ENCODE measurements around the gene METTL2B.
"Not testable (repeated sequence)": the region's sequence is repeated elsewhere in the genome, so short reads cannot be mapped to it uniquely, and the experiment has no call there.

METTL2B gene

DNA sequence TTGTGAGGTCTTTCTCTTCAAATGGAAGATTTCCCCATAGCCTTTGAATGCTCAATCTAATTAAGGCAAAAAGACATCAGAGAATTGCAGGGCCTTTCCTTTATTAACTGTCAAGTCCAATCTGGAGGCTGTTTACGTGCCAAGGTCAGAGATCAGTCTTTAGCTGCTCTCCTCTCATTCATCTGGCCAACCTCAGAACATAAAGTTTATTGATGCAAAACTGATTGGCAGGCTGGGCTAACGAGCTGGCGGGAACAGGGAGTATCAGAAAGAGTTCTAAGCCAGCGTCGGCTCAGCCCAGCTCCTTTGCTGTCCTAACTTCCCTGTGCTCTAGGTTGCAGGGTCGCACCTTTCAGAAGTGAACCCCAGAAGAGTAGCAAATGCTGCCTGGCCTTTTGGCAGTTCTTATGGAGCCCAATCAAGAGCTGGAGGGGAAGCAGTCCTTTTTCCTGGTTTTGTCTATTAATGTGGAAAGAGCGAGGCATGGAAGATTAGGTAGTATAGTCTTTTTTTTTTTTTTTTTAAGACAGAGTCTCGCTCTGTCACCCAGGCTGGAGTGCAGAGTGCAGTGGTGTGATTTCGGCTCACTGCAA, 47.5 kb downstream of the METTL2B start:
- in situ Hi-C loops (cut with MboI; ENCODE audit: low sequenced_read_pairs): not testable (repeated sequence)

DNA sequence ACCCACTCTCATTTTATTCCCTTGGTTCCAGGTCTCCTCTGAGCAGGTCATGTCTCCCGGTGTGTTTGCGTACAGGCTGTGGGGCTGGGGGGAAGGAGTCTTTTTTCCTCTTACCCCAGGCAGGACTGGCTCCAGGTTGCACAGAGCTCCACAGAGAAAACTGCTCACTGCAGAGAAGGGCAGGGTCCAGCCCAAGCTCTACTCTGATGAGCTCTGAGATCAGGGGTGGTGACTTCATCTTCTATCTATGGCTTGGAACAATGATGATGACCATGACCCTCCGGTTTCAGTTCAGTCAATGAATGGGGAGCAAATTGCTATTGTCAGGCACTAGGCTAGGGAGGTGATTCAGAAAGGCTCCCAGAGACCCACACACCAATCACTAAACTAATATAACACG, 49.0 kb downstream of the METTL2B start:
- in situ Hi-C loops (cut with MboI; ENCODE audit: low sequenced_read_pairs): not testable (repeated sequence)

DNA sequence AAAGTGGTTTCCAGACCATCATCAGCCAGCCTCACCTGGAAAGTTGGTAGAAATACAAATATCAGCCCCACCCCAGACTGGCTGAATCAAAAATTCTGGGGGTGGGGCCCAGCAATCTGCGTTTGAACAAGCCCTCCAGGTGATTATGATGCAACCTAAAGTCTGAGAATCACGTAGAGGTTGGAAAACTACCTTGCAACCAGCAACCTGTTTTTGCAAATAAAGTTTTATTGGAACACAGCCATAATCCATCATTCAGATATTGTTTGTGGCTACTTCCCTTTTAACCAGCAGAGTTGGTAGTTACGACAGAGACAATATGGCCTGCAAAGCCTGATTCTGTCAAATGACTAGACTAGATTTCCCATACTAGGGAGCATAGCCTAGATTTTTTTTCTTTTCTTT, 49.5 kb downstream of the METTL2B start:
- in situ Hi-C loops (cut with MboI; ENCODE audit: low sequenced_read_pairs): not testable (repeated sequence)

DNA sequence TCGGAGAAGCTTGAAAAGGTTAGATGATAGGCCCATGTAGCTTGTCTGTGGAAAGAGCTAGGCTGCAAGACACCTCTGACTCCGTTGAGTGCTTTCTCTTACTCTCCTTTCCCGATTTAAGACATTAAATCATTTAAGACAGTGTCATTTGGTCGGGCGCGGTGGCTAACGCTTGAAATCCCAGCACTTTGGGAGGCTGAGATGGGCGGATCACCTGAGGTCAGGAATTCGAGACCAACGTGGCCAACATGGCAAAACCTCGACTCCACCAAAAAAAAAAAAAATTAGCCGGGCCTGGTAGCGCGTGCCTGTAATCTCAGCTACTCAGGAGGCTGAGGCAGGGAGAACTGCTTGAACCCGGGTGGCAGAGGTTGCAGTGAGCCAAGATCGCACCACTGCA, 52.6 kb downstream of the METTL2B start:
- in situ Hi-C loops (cut with MboI; ENCODE audit: low sequenced_read_pairs): not testable (repeated sequence)

DNA sequence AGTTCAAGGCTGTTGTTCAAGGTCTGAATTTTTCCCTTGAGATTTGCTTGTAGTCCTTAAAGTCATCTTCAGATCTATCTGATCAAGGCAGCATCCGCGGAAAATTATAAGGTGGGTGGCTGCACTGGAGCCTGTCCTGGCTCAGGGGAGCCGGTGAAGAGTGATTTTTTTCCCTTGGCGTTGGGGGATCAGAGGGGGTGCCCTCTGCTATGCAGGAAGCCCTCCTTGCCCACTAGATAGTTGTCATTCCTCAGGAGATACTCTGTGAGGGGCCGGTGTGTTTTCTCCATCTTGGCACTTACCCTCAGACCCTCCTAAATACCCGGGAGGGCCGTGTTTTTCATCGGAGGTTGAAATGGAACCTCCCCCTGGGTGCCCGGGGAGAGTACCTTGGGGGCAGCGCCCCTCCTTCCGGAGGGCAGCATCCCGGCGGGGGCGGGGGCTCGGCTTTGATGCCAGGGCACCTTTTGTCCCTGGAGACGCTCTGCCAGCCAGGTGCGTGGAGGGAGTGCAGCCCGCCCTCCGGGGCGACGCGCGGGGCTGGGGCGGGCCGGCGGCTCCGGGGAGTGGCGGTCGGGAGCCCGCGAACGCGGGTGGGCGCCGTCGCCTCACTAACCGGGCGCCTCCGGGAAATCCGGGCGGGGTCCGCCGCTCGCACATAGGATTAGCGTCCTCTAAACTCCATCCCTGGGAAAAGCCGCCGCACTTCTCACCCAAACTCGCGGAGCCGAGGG, 53.7 kb downstream of the METTL2B start:
- in situ Hi-C loops (cut with MboI; ENCODE audit: low sequenced_read_pairs): not testable (repeated sequence)

DNA sequence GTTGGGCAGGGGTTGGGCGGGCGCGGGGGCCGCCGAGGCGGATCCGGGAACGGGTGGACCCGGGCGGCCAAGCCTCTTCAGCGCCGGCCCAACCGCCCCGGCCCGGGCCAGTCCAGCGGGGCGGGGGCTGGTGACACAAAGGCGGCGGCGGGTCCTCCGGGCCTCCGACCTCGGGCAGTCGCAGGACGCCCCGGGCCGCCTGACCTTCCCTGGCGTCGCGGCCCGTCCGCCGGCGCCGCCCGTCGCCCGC, 54.2 kb downstream of the METTL2B start:
- in situ Hi-C loops (cut with MboI; ENCODE audit: low sequenced_read_pairs): no loop called here

DNA sequence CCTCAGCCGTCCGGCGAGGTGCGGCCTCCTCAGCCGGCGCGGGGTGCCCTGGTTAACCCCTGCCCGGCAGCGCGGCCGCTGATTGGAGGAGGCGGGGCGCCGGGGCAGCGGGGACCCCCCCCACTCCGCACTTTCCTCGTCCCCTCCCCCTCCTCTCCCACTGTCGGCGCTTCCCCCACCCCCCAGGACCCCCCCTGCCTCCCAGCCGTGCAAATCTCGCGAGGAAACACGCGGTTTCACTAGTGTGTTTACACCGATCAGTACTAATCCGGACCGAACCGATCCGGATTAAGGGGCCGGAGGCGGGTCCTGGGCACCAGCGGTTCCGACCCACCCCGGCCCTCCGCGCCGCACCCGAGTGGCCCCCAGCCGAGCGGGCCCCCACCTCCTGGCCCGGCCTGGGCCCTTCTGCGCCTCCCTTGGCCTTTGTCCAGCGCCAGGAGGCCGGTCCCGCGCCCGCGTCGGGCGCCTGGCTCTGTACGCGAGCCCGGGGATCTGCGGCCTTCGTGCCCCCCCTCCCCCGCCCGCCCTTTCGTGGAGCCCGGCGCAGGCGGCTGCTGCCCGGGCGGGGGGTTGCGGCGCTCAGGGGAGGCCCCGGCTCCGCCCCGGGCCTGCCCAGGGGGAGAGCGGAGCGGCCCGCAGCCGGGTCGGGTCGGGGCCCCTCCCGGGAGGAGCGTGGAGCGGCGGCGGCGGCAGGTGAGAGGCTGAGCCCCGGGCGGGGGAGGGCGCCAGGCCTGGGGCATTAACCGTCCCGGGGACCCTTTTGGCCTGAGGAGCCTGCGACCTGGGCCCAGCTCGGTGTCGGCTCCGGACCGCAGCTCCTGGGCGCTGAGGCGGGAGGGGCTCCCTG, 54.8 kb downstream of the METTL2B start:
- in situ Hi-C loops (cut with MboI; ENCODE audit: low sequenced_read_pairs): not testable (repeated sequence)

DNA sequence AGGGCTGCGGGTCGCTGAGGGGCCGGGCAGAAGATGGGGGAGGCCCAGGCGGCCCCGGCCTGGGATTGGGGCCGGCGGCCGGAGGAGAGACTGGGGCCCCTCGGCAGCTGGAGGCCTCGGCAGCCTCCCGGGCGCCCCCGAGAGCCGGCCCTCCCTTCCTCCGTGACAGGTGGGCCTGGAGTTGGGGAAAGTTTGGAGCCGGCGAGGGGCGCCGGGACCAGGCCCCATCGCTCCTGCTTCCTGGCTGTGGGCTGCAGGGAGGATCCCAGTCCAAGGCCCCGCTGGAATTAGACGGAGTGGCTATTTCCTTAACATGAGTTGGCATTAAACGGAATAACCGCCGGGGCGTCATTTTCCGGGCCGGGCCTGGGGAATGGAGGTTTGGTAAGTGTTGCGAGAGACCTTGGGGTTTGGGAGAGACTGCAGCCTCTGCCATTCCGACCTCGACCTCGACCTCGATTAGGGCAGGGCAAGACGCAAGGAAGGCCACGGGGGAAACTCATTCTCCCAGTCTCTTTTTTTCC, 55.5 kb downstream of the METTL2B start:
- in situ Hi-C loops (cut with MboI; ENCODE audit: low sequenced_read_pairs): not testable (repeated sequence)

DNA sequence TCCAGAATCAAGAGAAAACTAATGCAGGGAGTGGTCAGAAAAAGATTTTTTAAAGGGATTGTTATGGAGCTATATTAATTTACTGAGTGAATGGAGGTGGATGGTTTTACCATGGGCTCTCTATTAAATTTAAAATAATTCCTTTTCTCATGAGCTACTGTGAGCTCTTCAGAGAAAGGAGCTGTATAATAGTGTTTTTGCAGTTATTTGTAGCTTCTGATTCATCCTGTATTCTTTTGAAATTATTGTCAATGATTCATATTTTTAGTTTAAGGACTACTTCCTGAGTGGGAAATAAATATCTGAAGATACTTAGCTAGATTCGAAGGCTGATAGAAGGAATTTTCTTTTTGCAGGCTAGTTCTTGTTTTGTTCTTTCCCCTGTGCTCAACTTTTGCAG, 56.4 kb downstream of the METTL2B start:
- in situ Hi-C loops (cut with MboI; ENCODE audit: low sequenced_read_pairs): not testable (repeated sequence)

DNA sequence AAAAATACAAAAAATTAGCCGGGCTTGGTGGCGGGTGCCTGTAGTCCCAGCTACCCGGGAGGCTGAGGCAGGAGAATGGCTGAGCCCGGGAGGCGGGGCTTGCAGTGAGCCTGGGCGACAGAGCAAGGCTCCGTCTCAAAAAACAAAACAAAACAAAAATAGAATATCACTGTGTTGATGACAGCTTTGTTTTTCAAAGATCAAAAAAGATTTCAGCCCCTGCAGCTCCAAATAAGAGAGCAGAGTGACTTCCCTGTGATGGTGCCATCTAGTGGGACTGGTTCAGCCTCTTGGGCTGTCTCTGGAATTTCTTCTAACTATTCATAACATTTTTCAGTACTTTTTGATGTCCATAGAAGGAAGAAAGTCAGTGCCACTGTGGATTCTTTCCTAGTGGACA, 60.9 kb downstream of the METTL2B start:
- in situ Hi-C loops (cut with MboI; ENCODE audit: low sequenced_read_pairs): not testable (repeated sequence)

DNA sequence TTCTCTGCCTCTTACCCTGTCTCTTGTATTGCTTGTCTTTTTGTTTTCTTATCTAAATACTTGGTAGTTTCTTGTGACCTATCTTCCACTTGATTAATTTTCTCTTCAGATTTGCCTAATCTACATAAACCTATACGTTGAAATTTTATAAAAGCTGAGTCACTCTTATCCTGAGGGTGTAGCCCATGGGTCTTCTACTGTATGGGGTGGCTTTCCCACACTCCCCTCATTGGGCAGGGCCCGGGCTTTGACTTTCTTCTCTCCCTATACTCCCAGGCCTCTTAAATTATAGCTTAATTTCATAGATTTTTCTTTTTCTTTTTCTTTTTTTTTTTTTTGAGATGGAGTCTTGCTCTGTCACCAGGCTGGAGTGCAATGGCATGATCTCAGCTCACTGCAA, 66.0 kb downstream of the METTL2B start:
- in situ Hi-C loops (cut with MboI; ENCODE audit: low sequenced_read_pairs): not testable (repeated sequence)

DNA sequence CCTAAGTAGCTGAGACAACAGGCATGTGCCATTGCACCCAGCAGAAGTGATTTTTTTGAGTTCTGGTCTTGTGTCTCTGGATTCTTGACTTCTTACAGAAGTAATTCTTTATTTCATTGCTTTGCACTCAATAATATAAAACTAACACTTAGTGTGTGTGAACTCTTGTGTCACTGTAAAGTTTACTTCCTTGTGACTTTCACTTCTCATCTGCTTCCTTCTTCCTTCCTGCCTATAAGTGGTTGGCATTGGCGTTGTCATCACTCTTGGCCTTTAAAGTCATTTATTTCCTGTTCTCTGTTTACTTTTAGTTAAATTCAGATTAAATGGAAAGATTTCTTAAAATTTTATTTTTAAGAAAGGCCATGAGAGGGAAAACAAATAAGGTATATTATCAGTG, 66.8 kb downstream of the METTL2B start:
- in situ Hi-C loops (cut with MboI; ENCODE audit: low sequenced_read_pairs): not testable (repeated sequence)

DNA sequence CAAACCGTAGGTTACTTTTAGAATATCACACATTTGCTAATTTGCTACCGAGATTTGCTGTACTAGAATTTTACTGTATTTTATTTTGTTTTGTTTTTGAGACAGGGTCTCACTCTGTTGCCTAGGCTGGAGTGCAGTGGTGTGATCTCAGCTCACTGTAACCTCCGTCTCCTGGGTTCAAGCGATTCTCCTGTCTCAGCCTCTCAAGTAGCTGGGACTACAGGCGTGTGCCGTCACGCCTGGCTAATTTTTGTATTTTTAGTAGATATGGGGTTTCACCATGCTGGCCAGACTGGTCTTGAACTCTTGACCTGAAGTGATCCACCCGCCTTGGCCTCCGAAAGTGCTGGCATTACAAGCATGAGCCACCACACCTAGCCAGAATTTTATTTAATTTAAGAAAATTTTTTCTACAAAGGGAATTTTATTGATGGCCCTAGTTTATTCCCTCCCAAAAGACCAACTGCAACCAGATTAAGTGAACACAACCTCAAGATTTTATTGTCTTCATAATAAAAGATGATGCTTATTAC, 69.8 kb downstream of the METTL2B start:
- in situ Hi-C loops (cut with MboI; ENCODE audit: low sequenced_read_pairs): not testable (repeated sequence)

DNA sequence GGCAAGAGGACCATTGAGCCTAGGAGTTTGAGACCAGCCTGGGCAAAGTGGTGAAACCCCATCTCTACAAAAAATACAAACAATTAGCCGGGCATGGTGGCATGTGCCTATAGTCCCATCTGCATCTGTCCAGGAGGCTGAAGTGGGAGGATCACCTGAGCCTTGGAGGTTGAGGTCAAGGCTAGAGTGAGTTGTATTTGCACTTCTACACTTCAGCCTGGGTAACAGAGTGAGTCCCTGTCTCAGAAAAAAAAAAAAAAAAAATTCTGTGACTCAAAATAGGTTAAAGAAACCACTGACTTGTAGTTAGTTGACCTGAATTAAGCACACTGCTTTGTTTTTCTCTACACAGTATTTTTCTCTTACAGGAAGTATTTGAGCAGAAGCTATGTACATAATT, 74.4 kb downstream of the METTL2B start:
- in situ Hi-C loops (cut with MboI; ENCODE audit: low sequenced_read_pairs): no loop called here

DNA sequence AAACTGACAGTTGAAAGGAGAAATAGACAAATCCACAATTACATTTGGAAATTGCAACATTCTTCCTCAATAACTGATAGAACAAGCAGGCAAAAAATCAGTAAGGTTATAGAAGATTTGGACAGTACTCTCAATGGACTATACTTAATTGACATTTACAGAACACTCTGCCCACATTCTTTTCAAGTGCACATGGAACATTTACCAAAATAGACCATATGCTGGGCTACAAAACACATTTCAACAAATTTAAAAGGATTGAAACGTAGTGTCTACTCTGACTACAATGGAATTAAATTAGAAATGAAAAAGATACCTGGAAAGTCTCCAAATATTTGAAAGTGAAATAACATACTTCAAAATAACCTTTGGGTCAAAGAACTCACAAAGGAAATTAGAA, 77.8 kb downstream of the METTL2B start:
- in situ Hi-C loops (cut with MboI; ENCODE audit: low sequenced_read_pairs): not testable (repeated sequence)
